HG03460 (cell line): Measurements from ENCODE around the gene CMTM3.
"Not testable (repeated sequence)": the region's sequence is repeated elsewhere in the genome, so short reads cannot be mapped to it uniquely, and the experiment has no call there.

ENCODE experiments used
- ATAC-seq: cut with Tn5 transposase; IDR thresholded peaks from one replicate; pipeline ENCODE4 v1.9.1; 2021; ENCODE audit not compliant: unreplicated experiment

Gene CMTM3

GRCh38 chr16:66581246-66581952 lies 23.1 kb upstream of the CMTM3 start:
- ATAC-seq = no peak

GRCh38 chr16:66585481-66586239 lies 18.8 kb upstream of the CMTM3 start:
- no peak for ATAC-seq

GRCh38 chr16:66587881-66588600 lies 16.5 kb upstream of the CMTM3 start:
- no peak for ATAC-seq

DNA sequence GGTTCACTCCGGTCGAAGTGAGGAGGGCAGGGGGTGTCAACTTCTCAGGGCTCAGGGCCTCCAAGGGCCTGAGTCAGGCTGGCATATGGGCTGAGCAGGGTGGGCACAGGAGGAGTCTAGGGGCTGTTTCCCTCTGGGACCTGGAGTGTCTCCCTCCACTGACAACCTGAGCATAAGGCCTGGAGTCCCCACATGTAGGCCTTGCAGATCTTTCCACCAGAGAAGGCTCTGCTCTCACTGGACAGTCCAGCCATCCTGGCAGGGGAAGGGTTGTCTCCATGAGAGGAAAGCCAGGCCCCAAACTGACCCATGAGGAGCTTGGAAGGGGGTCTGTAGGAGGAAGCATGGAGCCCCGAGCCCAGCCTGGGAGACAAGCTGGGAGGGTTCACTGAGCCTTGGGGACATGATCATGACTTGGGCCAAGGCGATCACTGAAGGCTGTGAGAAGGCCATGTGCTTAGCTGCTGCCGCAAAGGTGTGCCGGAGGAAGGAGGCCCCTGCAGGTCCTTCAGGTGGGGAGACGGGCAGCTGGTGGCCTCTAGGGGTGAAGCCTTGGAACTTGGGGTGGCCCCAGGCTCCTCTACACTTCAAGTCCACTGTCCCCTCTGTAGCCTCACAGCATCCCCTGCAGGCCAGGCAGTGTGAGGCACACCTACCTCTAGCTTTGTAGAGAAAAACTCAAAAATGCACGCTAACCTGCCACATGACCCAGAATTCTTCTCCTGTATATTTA lies 15.4 kb upstream of the CMTM3 start:
- peak; percentile 70 for ATAC-seq

DNA sequence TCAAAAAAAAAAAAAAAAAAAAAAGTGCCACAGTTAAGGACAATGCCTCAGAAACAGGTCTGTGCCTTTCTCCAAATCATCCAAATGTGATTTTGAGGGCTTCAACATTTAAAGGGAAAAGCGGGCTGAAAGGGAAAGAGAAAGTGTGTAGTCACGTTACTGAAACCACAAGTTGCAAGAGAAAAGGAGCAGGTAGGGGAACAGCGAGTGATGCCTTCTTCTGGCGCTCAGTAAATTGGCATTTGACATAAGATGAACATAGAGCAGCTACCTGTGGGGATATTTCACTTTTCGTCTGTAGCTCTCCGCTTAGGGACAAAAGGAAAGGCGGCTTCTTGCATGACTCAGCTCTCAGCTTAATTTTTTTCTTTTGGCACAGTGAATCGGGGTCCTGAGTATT lies 14.2 kb upstream of the CMTM3 start:
- no peak for ATAC-seq

DNA sequence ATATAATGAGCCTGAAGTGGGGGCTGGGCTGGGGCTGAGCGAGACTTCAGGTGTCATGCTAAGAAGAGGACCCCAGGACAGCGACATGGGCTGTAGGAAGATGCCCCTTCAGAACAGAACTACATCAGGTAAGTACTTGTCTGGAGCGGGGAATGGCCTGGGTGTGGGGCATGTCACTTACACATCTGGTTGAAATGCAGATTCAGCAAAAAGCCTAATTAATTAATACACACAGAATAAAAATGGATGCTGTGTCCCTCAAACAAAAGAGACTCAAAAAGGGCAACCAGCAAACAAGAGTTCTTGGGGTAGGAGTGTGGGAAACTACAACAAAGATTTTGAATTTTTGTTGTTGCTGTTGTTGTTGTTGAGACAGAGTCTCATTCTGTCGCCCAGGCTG lies 13.5 kb upstream of the CMTM3 start:
- ATAC-seq = no peak

- no peak for ATAC-seq
Measured at GRCh38 chr16:66592241-66592640, 12.3 kb upstream of the CMTM3 start.

- ATAC-seq = no peak
Measured at GRCh38 chr16:66592814-66593213, 11.7 kb upstream of the CMTM3 start.

- no peak for ATAC-seq
Measured at GRCh38 chr16:66594739-66595138, 9.8 kb upstream of the CMTM3 start.

GRCh38 chr16:66596559-66596958 lies 7.9 kb upstream of the CMTM3 start:
- ATAC-seq = not testable (repeated sequence)

GRCh38 chr16:66596986-66597848 lies 7.3 kb upstream of the CMTM3 start:
- ATAC-seq = no peak

- no peak for ATAC-seq
Measured at GRCh38 chr16:66598111-66598510, 6.4 kb upstream of the CMTM3 start.

- no peak for ATAC-seq
Measured at GRCh38 chr16:66599726-66600125, 4.8 kb upstream of the CMTM3 start.

- no peak for ATAC-seq
Measured at GRCh38 chr16:66600477-66600876, 4.0 kb upstream of the CMTM3 start.

DNA sequence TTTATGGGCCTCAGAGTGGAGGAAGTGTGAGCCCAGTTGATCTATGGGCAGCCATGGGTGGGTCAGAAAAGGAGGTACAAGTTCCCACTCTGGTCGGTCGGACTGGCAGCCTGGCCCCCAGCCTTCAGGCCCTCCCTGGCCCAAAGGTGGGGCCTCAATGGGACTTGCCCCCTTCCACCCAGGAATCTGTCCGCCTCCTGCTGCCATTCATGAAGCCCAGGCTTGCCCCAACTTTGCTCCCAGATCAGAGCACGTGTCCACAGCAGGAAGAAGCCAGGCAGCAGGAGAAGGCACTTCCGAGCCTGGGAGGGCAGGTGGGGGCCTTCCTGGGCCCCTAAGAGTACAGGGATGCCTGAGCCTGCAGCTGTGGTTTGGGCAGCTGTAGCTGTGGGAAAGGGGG lies 3.0 kb upstream of the CMTM3 start:
- ATAC-seq = no peak

GRCh38 chr16:66603537-66604375 lies 748 bp upstream of the CMTM3 start:
- ATAC-seq = peak; percentile 30

DNA sequence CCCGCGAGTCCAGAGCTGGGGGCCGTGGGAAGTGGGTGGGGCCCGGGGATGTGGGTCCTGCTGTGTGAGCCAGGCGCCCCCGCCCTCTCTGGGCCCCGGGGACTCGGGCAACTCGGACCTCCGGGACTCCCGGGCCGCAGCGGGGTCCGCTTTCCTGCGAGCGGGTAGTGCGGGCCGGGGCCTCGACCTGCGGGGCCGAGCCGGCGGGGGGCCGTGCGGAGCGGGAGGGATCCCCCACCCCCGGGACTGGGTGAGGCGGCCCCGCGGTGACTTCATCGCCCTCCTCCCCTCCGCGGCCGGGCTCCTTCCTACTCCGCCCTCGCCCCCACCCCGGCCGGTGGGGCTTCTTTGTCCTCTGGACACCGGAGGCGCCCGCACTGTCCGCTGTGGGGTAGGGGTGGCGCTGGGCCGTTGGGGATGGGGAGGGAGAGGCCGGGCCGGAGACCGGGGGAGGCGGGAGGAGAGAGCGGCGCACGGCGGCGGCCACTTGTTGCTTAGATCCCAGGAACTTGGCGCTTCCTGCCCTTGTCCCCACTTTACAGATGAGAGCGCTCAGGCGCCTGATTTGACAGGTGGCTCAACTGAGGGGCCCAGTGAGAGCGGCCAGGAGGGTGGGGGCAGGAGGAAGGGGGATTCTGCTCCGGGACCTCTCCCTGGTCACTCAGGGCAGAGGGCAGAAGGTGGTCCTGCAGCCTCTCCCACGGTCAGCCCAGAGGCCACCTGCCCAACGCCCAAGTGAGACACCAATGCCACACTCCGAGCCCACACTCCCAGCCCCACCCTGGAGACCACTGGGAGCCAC lies 874 bp downstream of the CMTM3 start:
- ATAC-seq = peak; percentile 5

- ATAC-seq = peak; percentile 64
Measured at GRCh38 chr16:66605979-66606751, 1.7 kb downstream of the CMTM3 start.
